ENCODE measurements around the gene PSMD4. TPM values are rescaled to one million over a fixed set of nuclear protein-coding genes. Genes with fewer than 3 reads are reported as not detected.

Gene PSMD4
- total and polyA plus RNA-seq, 2 donors (not counting 3 experiments of a cell fraction or from before 2014, with no cell fraction given), result 181 to 266 TPM

- POLR2A ChIA-PET, result interaction anchor here (0.6 to 1.5 kb wide), 3 partner anchors 9 to 11 kb away, joined by 3 to 10 read pairs (median 4); partner anchors contain the start of gene ZNF687
- CTCF ChIA-PET, result interaction anchor here (1.0 to 1.3 kb wide), 2 partner anchors 31 to 49 kb away, joined by 4 to 13 read pairs; no protein-coding TSS in a partner anchor
- peaks cover 11 to 69% of the 10 kb centered on the region in 2 experiments for H3K36me3 ChIP-seq (ENCODE audit: control insufficient read depth in 2 of 2, extremely low read depth in 1 of 2, insufficient read depth in 2 of 2, low read length in 2 of 2)
- H3K4me2 ChIP-seq (ENCODE audit: insufficient read depth, low read length), result no peak overlapping the region
- H2AFZ ChIP-seq (ENCODE audit: low read depth, low read length), result no peak overlapping the region
- no peaks in the 10 kb centered on the region for H3K4me1 ChIP-seq (ENCODE audit: control insufficient read depth, extremely low read depth, insufficient read depth, low read length)
- H3K27me3 ChIP-seq (ENCODE audit: control insufficient read depth in 2 of 2, insufficient read depth in 2 of 2, low read length in 2 of 2), result no peaks in the 10 kb centered on the region
- H3K9me3 ChIP-seq (replicated peaks; ENCODE audit: control insufficient read depth, insufficient read depth, low read length), result no peaks in the 10 kb centered on the region
- DNase-seq (ENCODE audit: low read depth, low spot score) (no peak), FAIRE-seq (no peak)
- no peaks in the 10 kb centered on the region for H4K20me1 ChIP-seq (replicated peaks; ENCODE audit: control insufficient read depth, extremely low read depth, insufficient read depth, low read length)
- TF ChIP-seq GATA2 (IDR thresholded peaks at IDR 0.05; ENCODE audit: insufficient read depth, insufficient read length, low read depth, low read length) (no peak), CTCF (IDR thresholded peaks at IDR 0.05; ENCODE audit: extremely low read depth in 1 of 2, insufficient read depth in 1 of 2, low read depth in 1 of 2, low read length in 2 of 2) (no peak), POLR2A (IDR thresholded peaks at IDR 0.05; ENCODE audit: low read depth, low read length) (no peak), MYC (IDR thresholded peaks at IDR 0.05; ENCODE audit: low read depth, low read length) (no peak), EZH2 (IDR thresholded peaks at IDR 0.05; ENCODE audit: borderline replicate concordance, low read depth, low read length, severe bottlenecking) (no peak), JUN (IDR thresholded peaks at IDR 0.05; ENCODE audit: borderline replicate concordance, insufficient read depth, insufficient read length, low read depth) (no peak), MAX (IDR thresholded peaks at IDR 0.05; ENCODE audit: insufficient read depth, insufficient read length) (no peak), FOS (IDR thresholded peaks at IDR 0.05; ENCODE audit: borderline replicate concordance, insufficient read depth, low read length) (no peak)
- H3K79me2 ChIP-seq (ENCODE audit: control insufficient read depth, insufficient read depth, low read length), result no peaks in the 10 kb centered on the region
- dilution Hi-C loops (cut with MboI; ENCODE audit: extremely low pct_ligation_motif_present, low sequenced_read_pairs), result no loop called here
- no peak overlapping the region for H3K9ac ChIP-seq (replicated peaks; ENCODE audit: extremely low read depth, insufficient read depth, low read length)
- BruUV-seq (replicated peaks), result TSS peak; percentile 22
- intact Hi-C loops (cut with micrococcal nuclease), result no loop called here
- no peaks in the 10 kb centered on the region for H3K9me1 ChIP-seq (replicated peaks; ENCODE audit: control insufficient read depth, extremely low read depth, insufficient read depth, low read length)
- H3K27ac ChIP-seq (ENCODE audit: insufficient read depth, low read depth, low read length), result no peak overlapping the region
- H3K4me3 ChIP-seq (replicated peaks in 1 of 3; ENCODE audit: insufficient read depth in 1 of 3, low read depth in 1 of 3, low read length in 3 of 3), result no peak overlapping the region
Measured at GRCh38 chr1:151292207-151293030, 37.9 kb downstream of the PSMD4 start.

Measured in endothelial cell of umbilical vein (primary cell).